GM12874 (cell line): ENCODE results near the gene FBXW10B.
"Not testable (repeated sequence)": the region's sequence is repeated elsewhere in the genome, so short reads cannot be mapped to it uniquely, and the experiment has no call there.

Source experiments
- TF ChIP-seq, protein P1 (sequence below): IDR thresholded peaks from 2 replicates; pipeline ENCODE4 v1.5.1; 2011; ENCODE audit warnings: low read depth, mild to moderate bottlenecking, control low read depth, low read length, moderate library complexity; ENCODE audit not compliant: insufficient read depth

FBXW10B gene, protein sequence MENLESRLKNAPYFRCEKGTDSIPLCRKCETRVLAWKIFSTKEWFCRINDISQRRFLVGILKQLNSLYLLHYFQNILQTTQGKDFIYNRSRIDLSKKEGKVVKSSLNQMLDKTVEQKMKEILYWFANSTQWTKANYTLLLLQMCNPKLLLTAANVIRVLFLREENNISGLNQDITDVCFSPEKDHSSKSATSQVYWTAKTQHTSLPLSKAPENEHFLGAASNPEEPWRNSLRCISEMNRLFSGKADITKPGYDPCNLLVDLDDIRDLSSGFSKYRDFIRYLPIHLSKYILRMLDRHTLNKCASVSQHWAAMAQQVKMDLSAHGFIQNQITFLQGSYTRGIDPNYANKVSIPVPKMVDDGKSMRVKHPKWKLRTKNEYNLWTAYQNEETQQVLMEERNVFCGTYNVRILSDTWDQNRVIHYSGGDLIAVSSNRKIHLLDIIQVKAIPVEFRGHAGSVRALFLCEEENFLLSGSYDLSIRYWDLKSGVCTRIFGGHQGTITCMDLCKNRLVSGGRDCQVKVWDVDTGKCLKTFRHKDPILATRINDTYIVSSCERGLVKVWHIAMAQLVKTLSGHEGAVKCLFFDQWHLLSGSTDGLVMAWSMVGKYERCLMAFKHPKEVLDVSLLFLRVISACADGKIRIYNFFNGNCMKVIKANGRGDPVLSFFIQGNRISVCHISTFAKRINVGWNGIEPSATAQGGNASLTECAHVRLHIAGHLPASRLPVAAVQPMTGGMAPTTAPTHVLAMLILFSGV

DNA sequence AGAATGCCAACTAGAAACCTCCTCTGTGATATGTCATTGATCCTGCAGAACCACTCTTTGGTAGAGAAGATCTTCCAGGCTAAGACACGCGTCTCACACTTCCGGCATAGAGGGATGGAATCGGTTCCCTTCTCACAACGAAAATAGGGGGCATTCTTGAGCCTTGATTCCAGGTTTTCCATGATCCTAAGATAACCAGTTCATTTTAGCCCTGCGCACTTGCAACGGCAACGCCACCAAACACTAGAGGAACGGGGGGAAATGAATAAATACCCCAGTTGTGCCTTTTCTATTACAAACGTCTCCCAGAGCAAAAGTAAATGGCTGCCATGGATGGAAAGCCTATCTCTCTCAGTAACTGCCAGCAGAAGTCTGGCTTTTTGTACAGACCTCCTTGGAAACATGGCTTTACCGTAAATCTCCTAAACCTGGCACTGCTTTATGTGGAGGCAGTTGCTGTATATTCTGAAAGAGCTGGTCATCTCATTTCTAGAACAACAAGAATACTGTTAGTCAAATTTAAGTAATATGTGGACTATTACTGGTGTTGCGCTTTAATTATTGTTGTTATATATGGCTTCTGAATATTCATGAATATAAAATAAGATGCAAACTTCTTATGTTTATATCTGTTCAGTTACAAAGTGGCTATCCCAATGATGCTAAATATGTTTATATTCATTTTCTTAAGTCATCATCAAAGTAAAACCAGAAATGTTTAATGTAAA, at the start of gene FBXW10B:
Gene FBXW10B, minus strand, starts transcription at position 374 of the 728 bp plus-strand sequence. Its CDS starts 192 bp downstream, at position 182.
- TF ChIP-seq, protein P1, sequence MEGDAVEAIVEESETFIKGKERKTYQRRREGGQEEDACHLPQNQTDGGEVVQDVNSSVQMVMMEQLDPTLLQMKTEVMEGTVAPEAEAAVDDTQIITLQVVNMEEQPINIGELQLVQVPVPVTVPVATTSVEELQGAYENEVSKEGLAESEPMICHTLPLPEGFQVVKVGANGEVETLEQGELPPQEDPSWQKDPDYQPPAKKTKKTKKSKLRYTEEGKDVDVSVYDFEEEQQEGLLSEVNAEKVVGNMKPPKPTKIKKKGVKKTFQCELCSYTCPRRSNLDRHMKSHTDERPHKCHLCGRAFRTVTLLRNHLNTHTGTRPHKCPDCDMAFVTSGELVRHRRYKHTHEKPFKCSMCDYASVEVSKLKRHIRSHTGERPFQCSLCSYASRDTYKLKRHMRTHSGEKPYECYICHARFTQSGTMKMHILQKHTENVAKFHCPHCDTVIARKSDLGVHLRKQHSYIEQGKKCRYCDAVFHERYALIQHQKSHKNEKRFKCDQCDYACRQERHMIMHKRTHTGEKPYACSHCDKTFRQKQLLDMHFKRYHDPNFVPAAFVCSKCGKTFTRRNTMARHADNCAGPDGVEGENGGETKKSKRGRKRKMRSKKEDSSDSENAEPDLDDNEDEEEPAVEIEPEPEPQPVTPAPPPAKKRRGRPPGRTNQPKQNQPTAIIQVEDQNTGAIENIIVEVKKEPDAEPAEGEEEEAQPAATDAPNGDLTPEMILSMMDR, result not testable (repeated sequence)

- TF ChIP-seq, protein P1, result no peak
These were observed 44.2 kb upstream of the FBXW10B start for GRCh38 chr17:15663691-15664090.

GRCh38 chr17:15663176-15663575, 43.7 kb upstream of the FBXW10B start:
- TF ChIP-seq, protein P1, result no peak

GRCh38 chr17:15662681-15663080, 43.2 kb upstream of the FBXW10B start:
- TF ChIP-seq, protein P1, result no peak

GRCh38 chr17:15660077-15660476, 40.6 kb upstream of the FBXW10B start:
- TF ChIP-seq, protein P1, result no peak

GRCh38 chr17:15659663-15660062, 40.2 kb upstream of the FBXW10B start:
- TF ChIP-seq, protein P1, result no peak

GRCh38 chr17:15659236-15659635, 39.7 kb upstream of the FBXW10B start:
- TF ChIP-seq, protein P1, result no peak
